DMS 273 (cell line): ENCODE measurements around the gene DBH.

Source experiments
- DNase-seq: peaks from one replicate; lab custom pipeline; 2025; ENCODE audit not compliant: unreplicated experiment; lab: John Stamatoyannopoulos, UW

Gene DBH

GRCh38 chr9:133604214-133604613, 31.9 kb upstream of the DBH start:
- peak; percentile 46 for DNase-seq

- DNase-seq = no peak
These were observed 31.3 kb upstream of the DBH start for GRCh38 chr9:133604856-133605255.

GRCh38 chr9:133605446-133605845, 30.7 kb upstream of the DBH start:
- DNase-seq = no peak

GRCh38 chr9:133605856-133606707, 30.1 kb upstream of the DBH start:
- no peak for DNase-seq

GRCh38 chr9:133606708-133607025, 29.5 kb upstream of the DBH start:
- DNase-seq = no peak

- no peak for DNase-seq
These were observed 28.8 kb upstream of the DBH start for GRCh38 chr9:133607381-133607780.

GRCh38 chr9:133607976-133608375, 28.2 kb upstream of the DBH start:
- DNase-seq = no peak

- no peak for DNase-seq
These were observed 27.8 kb upstream of the DBH start for GRCh38 chr9:133608382-133608781.

- no peak for DNase-seq
These were observed 27.3 kb upstream of the DBH start for GRCh38 chr9:133608889-133609288.

GRCh38 chr9:133609311-133610098, 26.7 kb upstream of the DBH start, which contains the start of gene FAM163B:
Gene FAM163B (minus strand): TSS chr9:133609389. CDS start chr9:133580223, 29,166 bp downstream.
- peak; percentile 86 for DNase-seq

GRCh38 chr9:133610845-133611244, 25.3 kb upstream of the DBH start:
- no peak for DNase-seq

- no peak for DNase-seq
These were observed 24.1 kb upstream of the DBH start for GRCh38 chr9:133612051-133612450.

- no peak for DNase-seq
These were observed 23.3 kb upstream of the DBH start for GRCh38 chr9:133612816-133613215.

GRCh38 chr9:133613432-133613831, 22.7 kb upstream of the DBH start:
- DNase-seq = no peak

- DNase-seq = no peak
These were observed 22.1 kb upstream of the DBH start for GRCh38 chr9:133614056-133614455.

- no peak for DNase-seq
These were observed 21.5 kb upstream of the DBH start for GRCh38 chr9:133614678-133615077.

- DNase-seq = peak; percentile 64
These were observed 21.0 kb upstream of the DBH start for GRCh38 chr9:133615186-133615585.

- no peak for DNase-seq
These were observed 20.5 kb upstream of the DBH start for GRCh38 chr9:133615606-133616188.

GRCh38 chr9:133616643-133617405, 19.3 kb upstream of the DBH start:
- DNase-seq = no peak

GRCh38 chr9:133618726-133619125, 17.4 kb upstream of the DBH start:
- DNase-seq = no peak

GRCh38 chr9:133619791-133620190, 16.4 kb upstream of the DBH start:
- no peak for DNase-seq
